ENCODE measurements around the gene ZFYVE9. TPM values are rescaled to one million over a fixed set of nuclear protein-coding genes. Genes with fewer than 3 reads are reported as not detected.

ZFYVE9 gene
- total and polyA plus RNA-seq, 2 of the 13 experiments (the other 11 are each of a cell fraction or from before 2014, with no cell fraction given): 9.2 to 19.8 TPM

DNA sequence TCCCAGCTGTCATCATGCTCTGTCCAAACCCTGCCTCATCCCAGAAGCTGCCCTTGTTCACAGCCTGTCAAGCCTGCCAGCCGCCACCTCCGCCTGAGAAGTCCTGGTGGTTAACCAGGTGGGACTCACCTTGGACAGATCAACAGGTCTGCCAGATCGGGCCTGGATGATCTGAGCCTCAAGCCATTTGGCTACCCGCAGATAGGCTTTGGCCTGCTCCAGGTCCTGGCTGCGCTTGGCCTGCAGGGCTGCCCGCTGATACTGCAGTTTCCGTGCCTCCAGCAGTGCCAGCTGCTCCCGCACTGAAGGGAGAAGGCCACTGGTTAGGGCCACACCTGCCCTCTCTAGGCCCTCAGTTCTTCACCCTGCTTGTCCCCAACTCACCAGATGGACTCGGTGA lies 215.5 kb downstream of the ZFYVE9 start:
- H2AFZ ChIP-seq (ENCODE audit: low read length): no peak overlapping the region
- peaks cover 65 to 97% of the 10 kb centered on the region in 2 experiments for H3K36me3 ChIP-seq (replicated peaks in 1 of 2; ENCODE audit: control insufficient read depth in 1 of 2, insufficient read depth in 2 of 2, low read length in 2 of 2)
- FAIRE-seq: no peak
- H3K27ac ChIP-seq (ENCODE audit: extremely low read length, insufficient read depth, low read length): no peak overlapping the region
- H3K79me2 ChIP-seq (ENCODE audit: insufficient read depth, low read length): no peaks in the 10 kb centered on the region
- H4K20me1 ChIP-seq (ENCODE audit: insufficient read depth, low read length): no peaks in the 10 kb centered on the region
- H3K27me3 ChIP-seq (ENCODE audit: control insufficient read depth in 1 of 2, insufficient read depth in 2 of 2, low read length in 2 of 2): no peaks in the 10 kb centered on the region
- ChIA-PET CTCF (ENCODE audit: low intra/inter-chr PET ratio, low total read pairs) (no interaction called here), POLR2A (no interaction called here)
- no peak overlapping the region for H3K9ac ChIP-seq (ENCODE audit: insufficient read depth, low read depth, low read length)
- H3K4me2 ChIP-seq (ENCODE audit: low read depth, low read length): no peak overlapping the region
- TF ChIP-seq, protein P1, sequence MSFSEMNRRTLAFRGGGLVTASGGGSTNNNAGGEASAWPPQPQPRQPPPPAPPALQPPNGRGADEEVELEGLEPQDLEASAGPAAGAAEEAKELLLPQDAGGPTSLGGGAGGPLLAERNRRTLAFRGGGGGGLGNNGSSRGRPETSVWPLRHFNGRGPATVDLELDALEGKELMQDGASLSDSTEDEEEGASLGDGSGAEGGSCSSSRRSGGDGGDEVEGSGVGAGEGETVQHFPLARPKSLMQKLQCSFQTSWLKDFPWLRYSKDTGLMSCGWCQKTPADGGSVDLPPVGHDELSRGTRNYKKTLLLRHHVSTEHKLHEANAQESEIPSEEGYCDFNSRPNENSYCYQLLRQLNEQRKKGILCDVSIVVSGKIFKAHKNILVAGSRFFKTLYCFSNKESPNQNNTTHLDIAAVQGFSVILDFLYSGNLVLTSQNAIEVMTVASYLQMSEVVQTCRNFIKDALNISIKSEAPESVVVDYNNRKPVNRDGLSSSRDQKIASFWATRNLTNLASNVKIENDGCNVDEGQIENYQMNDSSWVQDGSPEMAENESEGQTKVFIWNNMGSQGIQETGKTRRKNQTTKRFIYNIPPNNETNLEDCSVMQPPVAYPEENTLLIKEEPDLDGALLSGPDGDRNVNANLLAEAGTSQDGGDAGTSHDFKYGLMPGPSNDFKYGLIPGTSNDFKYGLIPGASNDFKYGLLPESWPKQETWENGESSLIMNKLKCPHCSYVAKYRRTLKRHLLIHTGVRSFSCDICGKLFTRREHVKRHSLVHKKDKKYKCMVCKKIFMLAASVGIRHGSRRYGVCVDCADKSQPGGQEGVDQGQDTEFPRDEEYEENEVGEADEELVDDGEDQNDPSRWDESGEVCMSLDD (CRISPR knock-in tag; IDR thresholded peaks at IDR 0.05; ENCODE audit: borderline replicate concordance): no peak
- TF ChIP-seq RBFOX2 (IDR thresholded peaks at IDR 0.05; ENCODE audit: low read depth, low read length): 0 out of 2 replicates have a peak, but pooled peaks have one; percentile 26
- TF ChIP-seq AGO2 (optimal IDR thresholded peaks at IDR 0.05; ENCODE audit: low read depth, low read length): peak; percentile 69
- no peak for TF ChIP-seq ARNTL (CRISPR knock-in tag; IDR thresholded peaks at IDR 0.05)
- TF ChIP-seq, protein P2, sequence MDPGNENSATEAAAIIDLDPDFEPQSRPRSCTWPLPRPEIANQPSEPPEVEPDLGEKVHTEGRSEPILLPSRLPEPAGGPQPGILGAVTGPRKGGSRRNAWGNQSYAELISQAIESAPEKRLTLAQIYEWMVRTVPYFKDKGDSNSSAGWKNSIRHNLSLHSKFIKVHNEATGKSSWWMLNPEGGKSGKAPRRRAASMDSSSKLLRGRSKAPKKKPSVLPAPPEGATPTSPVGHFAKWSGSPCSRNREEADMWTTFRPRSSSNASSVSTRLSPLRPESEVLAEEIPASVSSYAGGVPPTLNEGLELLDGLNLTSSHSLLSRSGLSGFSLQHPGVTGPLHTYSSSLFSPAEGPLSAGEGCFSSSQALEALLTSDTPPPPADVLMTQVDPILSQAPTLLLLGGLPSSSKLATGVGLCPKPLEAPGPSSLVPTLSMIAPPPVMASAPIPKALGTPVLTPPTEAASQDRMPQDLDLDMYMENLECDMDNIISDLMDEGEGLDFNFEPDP (CRISPR knock-in tag; conservative IDR thresholded peaks at IDR 0.05): 0 out of 2 replicates have a peak, but pooled peaks have one; percentile 49
- TF ChIP-seq RBM22 (optimal IDR thresholded peaks at IDR 0.05; ENCODE audit: low read length): peak; percentile 49
- 100% methylated on average over 2 of the region's 9 CpGs for WGBS (ENCODE audit: low lambda C conversion rate)
- no peak for DNase-seq (ENCODE audit: low spot score)
- ATAC-seq: no peak
- BruUV-seq (replicated peaks): no TSS peak
- H3K9me3 ChIP-seq (ENCODE audit: low read length): no peaks in the 10 kb centered on the region
- no peak overlapping the region for H3K4me3 ChIP-seq (replicated peaks in 1 of 3; ENCODE audit: insufficient read depth in 1 of 3, low read depth in 2 of 3, low read length in 3 of 3)
- H3K4me1 ChIP-seq (ENCODE audit: insufficient read depth, low read length): no peaks in the 10 kb centered on the region
- in situ Hi-C loops (cut with HindIII; ENCODE audit: extremely low pct_ligation_motif_present, low pct_unique_long_range_greater_than_20kb) (no loop called here), intact Hi-C loops (cut with micrococcal nuclease; ENCODE audit: unreplicated experiment) (no loop called here)

Measured in HepG2 (cell line).